ENCODE data around the gene DEDD. TPM values are rescaled to one million over a fixed set of nuclear protein-coding genes. Genes with fewer than 3 reads are reported as not detected.

DEDD gene
- total and polyA plus RNA-seq, 2 of the 4 experiments (the other 2 are of a cell fraction) = 40.2 to 47.9 TPM

DNA sequence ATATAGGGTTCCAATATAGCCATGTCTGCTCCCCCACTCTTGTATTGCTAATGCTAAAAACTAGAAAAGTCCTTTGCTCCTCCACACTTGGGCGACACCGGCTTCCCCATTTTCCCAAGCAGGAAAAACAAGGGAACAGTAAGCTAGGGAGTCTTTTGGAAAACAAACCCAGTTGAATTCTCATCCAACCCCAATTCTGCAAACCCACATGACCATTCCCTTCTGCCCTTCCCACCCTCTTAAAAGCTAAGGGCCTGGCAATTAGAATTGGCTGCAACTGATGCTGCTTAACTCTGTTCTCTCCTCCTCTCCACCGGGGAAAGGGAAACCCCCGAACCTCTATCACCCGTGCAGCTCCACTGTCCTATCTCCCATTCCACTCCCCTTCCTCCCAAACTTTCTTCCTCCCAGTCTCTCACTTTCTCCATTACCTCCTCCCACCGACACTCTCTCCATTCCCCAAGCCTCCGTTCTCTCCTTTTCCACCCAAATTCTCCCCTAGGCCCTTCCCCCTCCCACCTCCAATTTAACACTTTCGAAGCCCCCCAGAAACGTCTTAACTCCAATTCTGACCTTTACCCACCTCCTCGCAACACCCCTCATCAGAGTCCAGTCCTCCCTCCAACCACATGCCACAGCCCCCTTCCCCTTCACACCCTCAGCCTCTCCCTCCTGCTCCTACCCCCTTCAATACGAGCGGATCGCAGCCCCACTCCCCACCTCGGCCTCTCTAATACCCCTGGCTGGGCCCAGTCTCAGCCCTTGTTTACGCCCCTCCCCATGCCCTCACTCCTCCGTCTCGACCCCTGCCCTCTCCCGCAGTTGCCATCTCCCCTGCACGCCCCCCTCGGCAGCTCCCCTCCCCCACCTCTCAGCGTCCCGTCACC lies 701 bp downstream of the DEDD start:
- peaks cover 5% of the 10 kb centered on the region for H3K9me1 ChIP-seq (ENCODE audit: insufficient read depth, low read length)
- peak overlapping the region; percentile 90 for H2AK5ac ChIP-seq (ENCODE audit: low read depth, low read length)
- dilution Hi-C loops (cut with HindIII; ENCODE audit: low sequenced_read_pairs, unreplicated experiment) = no loop called here
- H4K91ac ChIP-seq (ENCODE audit: insufficient read depth, low read depth, low read length) = peak overlapping the region; percentile 81
- 0% methylated on average over 4 of the region's 22 CpGs; no CpG with 5 or more reads in 1 of the 2 experiments for WGBS, 2 experiments (ENCODE audit: extremely low coverage in 2 of 2, insufficient read length in 1 of 2)
- peak overlapping the region; percentile 93 for H3K9ac ChIP-seq (ENCODE audit: low read depth, low read length)
- H3K27ac ChIP-seq (ENCODE audit: insufficient read depth, low read length) = peak overlapping the region; percentile 90
- H3K36me3 ChIP-seq (ENCODE audit: control insufficient read depth, insufficient read depth, low read length) = peaks cover 15% of the 10 kb centered on the region
- no peaks in the 10 kb centered on the region for H3K9me3 ChIP-seq (ENCODE audit: control insufficient read depth, insufficient read depth, low read length)
- H2AK9ac ChIP-seq (replicated peaks; ENCODE audit: low read depth, low read length, poor library complexity) = peak overlapping the region; percentile 99
- peak overlapping the region; percentile 87 for H2BK5ac ChIP-seq (ENCODE audit: low read depth, low read length, poor library complexity, severe bottlenecking)
- H3K4ac ChIP-seq (ENCODE audit: low read depth, low read length) = peak overlapping the region; percentile 97
- peak overlapping the region; percentile 57 for H3K23ac ChIP-seq (ENCODE audit: low read depth, low read length)
- peak overlapping the region; percentile 80 for H3K18ac ChIP-seq (ENCODE audit: low read depth, low read length)
- H4K20me1 ChIP-seq (ENCODE audit: insufficient read depth, low read length) = no peaks in the 10 kb centered on the region
- H2AFZ ChIP-seq (replicated peaks; ENCODE audit: low read length, poor library complexity) = peak overlapping the region; percentile 91
- peak overlapping the region; percentile 10; the same call in 1 of the 3 replicates for H2BK15ac ChIP-seq (ENCODE audit: low read depth, low read length)
- intact Hi-C loops (cut with micrococcal nuclease) = loop anchor here (1.0 kb wide), 1 partner anchor 13 kb away; the partner anchor contains the start of genes NIT1 and PFDN2
- peak overlapping the region; percentile 96 for H3K4me2 ChIP-seq (ENCODE audit: low read depth, low read length)
- peak overlapping the region; percentile 88 for H3K14ac ChIP-seq (replicated peaks; ENCODE audit: low read depth, low read length)
- ATAC-seq (ENCODE audit: low read depth) = peak; percentile 6; the same call in 1 of the 2 replicates
- no TSS peak for BruUV-seq (replicated peaks)
- peak; percentile 24 for DNase-seq
- H3K4me3 ChIP-seq (ENCODE audit: insufficient read depth, low read depth, low read length) = peak overlapping the region; percentile 72
- ChIA-PET POLR2A (ENCODE audit: unreplicated experiment) (interaction anchor here (0.6 to 1.5 kb wide), 3 partner anchors 10 to 94 kb away, joined by 6 to 9 read pairs (median 8); partner anchors contain the start of genes NIT1 and PFDN2), CTCF (no interaction called here)
- TF ChIP-seq, protein P1, sequence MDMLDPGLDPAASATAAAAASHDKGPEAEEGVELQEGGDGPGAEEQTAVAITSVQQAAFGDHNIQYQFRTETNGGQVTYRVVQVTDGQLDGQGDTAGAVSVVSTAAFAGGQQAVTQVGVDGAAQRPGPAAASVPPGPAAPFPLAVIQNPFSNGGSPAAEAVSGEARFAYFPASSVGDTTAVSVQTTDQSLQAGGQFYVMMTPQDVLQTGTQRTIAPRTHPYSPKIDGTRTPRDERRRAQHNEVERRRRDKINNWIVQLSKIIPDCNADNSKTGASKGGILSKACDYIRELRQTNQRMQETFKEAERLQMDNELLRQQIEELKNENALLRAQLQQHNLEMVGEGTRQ (IDR thresholded peaks at IDR 0.05; ENCODE audit: low read depth, low read length) = no peak
- no peak for TF ChIP-seq SMC3 (IDR thresholded peaks at IDR 0.05; ENCODE audit: low read depth, low read length)
- no peak for TF ChIP-seq RFX5 (IDR thresholded peaks at IDR 0.05; ENCODE audit: low read depth, low read length)
- no peak for TF ChIP-seq MXI1 (IDR thresholded peaks at IDR 0.05; ENCODE audit: borderline replicate concordance, low read depth, low read length)
- TF ChIP-seq FOS (IDR thresholded peaks at IDR 0.05; ENCODE audit: low read depth, low read length) = no peak
- peak overlapping the region; percentile 79 for H4K5ac ChIP-seq (ENCODE audit: low read depth, low read length)
- peak overlapping the region; percentile 24; the same call in 1 of the 2 replicates for H3K56ac ChIP-seq (ENCODE audit: extremely low read depth, insufficient read depth, low read length)
- peak overlapping the region; percentile 63 for H2BK120ac ChIP-seq (ENCODE audit: low read depth, low read length)
- no peaks in the 10 kb centered on the region for H3K27me3 ChIP-seq (ENCODE audit: control insufficient read depth, insufficient read depth, low read length)
- peak overlapping the region; percentile 44 to 90 for H4K8ac ChIP-seq (ENCODE audit: low read depth in 2 of 2, low read length in 2 of 2)
- H2BK20ac ChIP-seq (ENCODE audit: low read depth, low read length) = no peak overlapping the region
- no peaks in the 10 kb centered on the region; the same call in 1 of the 2 replicates for H3K4me1 ChIP-seq (ENCODE audit: control insufficient read depth, insufficient read depth, low read length)
- in situ Hi-C loops (cut with MboI; ENCODE audit: low sequenced_read_pairs) = no loop called here
- H3K79me1 ChIP-seq (ENCODE audit: low read depth in 1 of 2, low read length in 2 of 2) = peaks cover 25 to 81% of the 10 kb centered on the region in 2 experiments
